IMR-90 (cell line): ENCODE measurements around the gene RB1. TPM values are rescaled to one million over a fixed set of nuclear protein-coding genes. Genes with fewer than 3 reads are reported as not detected.

Experiments used
- ATAC-seq: fragments of 200-7000 bp; cut with Tn5 transposase; 2 replicates; pipeline ENCODE4 v1.9.1; 2020; ENCODE audit warnings: low read depth, mild to moderate bottlenecking, moderate library complexity
- BruUV-seq: library from RNA; stranded (reverse); fragments of 400-500 nt; replicated peaks from 2 replicates; lab custom pipeline; 2021; lab: Mats Ljungman, UMichigan
- CTCF ChIA-PET: fragments of 300-600 bp; formaldehyde crosslinking; extraction: SDS; loops from one replicate; lab custom pipeline; 2021; ENCODE audit warnings: antibody characterized with exemption; lab: Yijun Ruan, JAX
- POLR2A ChIA-PET: fragments of 300-600 bp; sonication (Branson Sonifier 250); formaldehyde crosslinking; loops from one replicate; lab custom pipeline; 2022; ENCODE audit warnings: antibody characterized with exemption; ENCODE audit not compliant: unreplicated experiment; lab: Charles Lee
- DNase-seq: peaks from one replicate; pipeline ENCODE4 v3.0.0; 2013
- H2AFZ ChIP-seq: replicated peaks from 2 replicates; pipeline ENCODE3; 2013; ENCODE audit warnings: low read length, mild to moderate bottlenecking; ENCODE audit not compliant: poor library complexity
- H2AK5ac ChIP-seq: 2 replicates; pipeline ENCODE4 v1.6.1; 2013; ENCODE audit warnings: low read depth, low read length, inconsistent platforms
- H2AK9ac ChIP-seq: replicated peaks from 2 replicates; pipeline ENCODE3; 2013; ENCODE audit warnings: mild to moderate bottlenecking, low read depth, low read length, moderate library complexity; ENCODE audit not compliant: poor library complexity
- H2BK120ac ChIP-seq: 2 replicates; pipeline ENCODE4 v1.6.1; 2013; ENCODE audit warnings: low read depth, low read length, inconsistent platforms
- H2BK15ac ChIP-seq: 3 replicates; pipeline ENCODE4 v1.6.1; 2013; ENCODE audit warnings: low read depth, low read length, inconsistent platforms
- H2BK20ac ChIP-seq: 2 replicates; pipeline ENCODE4 v1.6.1; 2013; ENCODE audit warnings: low read depth, mild to moderate bottlenecking, inconsistent platforms, low read length, moderate library complexity
- H2BK5ac ChIP-seq: 2 replicates; pipeline ENCODE4 v1.6.1; 2013; ENCODE audit warnings: mild to moderate bottlenecking, low read depth, low read length, inconsistent platforms; ENCODE audit not compliant: poor library complexity, severe bottlenecking
- H3K14ac ChIP-seq: replicated peaks from 2 replicates; pipeline ENCODE4 v1.6.1; 2013; ENCODE audit warnings: low read depth, low read length, inconsistent platforms
- H3K18ac ChIP-seq: 2 replicates; pipeline ENCODE4 v1.6.1; 2013; ENCODE audit warnings: low read depth, low read length, control low read depth
- H3K23ac ChIP-seq: 2 replicates; pipeline ENCODE4 v1.6.1; 2013; ENCODE audit warnings: low read depth, low read length, inconsistent platforms
- H3K27ac ChIP-seq: 2 replicates; pipeline ENCODE4 v1.5.1; 2013; ENCODE audit warnings: mild to moderate bottlenecking, control low read depth, low read length; ENCODE audit not compliant: insufficient read depth
- H3K27me3 ChIP-seq: 2 replicates; pipeline ENCODE4 v1.6.1; 2013; ENCODE audit warnings: low read length; ENCODE audit not compliant: control insufficient read depth, insufficient read depth
- H3K36me3 ChIP-seq: 2 replicates; pipeline ENCODE4 v1.6.1; 2013; ENCODE audit warnings: low read length, mixed read lengths; ENCODE audit not compliant: control insufficient read depth, insufficient read depth
- H3K4ac ChIP-seq: 2 replicates; pipeline ENCODE4 v1.6.1; 2013; ENCODE audit warnings: low read depth, low read length, inconsistent platforms
- H3K4me1 ChIP-seq: 2 replicates; pipeline ENCODE4 v1.6.1; 2013; ENCODE audit warnings: low read length, mixed read lengths; ENCODE audit not compliant: control insufficient read depth, insufficient read depth
- H3K4me2 ChIP-seq: 2 replicates; pipeline ENCODE4 v1.6.1; 2013; ENCODE audit warnings: low read depth, mild to moderate bottlenecking, control low read depth, low read length, moderate library complexity
- H3K4me3 ChIP-seq: 2 replicates; pipeline ENCODE4 v1.5.1; 2013; ENCODE audit warnings: low read depth, mild to moderate bottlenecking, control low read depth, low read length, moderate library complexity; ENCODE audit not compliant: insufficient read depth
- H3K56ac ChIP-seq: 2 replicates; pipeline ENCODE4 v1.6.1; 2013; ENCODE audit warnings: low read length, inconsistent platforms; ENCODE audit not compliant: insufficient read depth; ENCODE audit errors: extremely low read depth
- H3K79me1 ChIP-seq, 2 experiments: 2 replicates each; pipeline ENCODE4 v1.6.1; 2013; ENCODE audit warnings: low read length in 2 of 2, inconsistent platforms in 1 of 2, low read depth in 1 of 2
- H3K9ac ChIP-seq: 2 replicates; pipeline ENCODE4 v1.6.1; 2013; ENCODE audit warnings: low read depth, low read length, control low read depth
- H3K9me1 ChIP-seq: 2 replicates; pipeline ENCODE4 v1.6.1; 2013; ENCODE audit warnings: low read length, inconsistent platforms; ENCODE audit not compliant: insufficient read depth
- H3K9me3 ChIP-seq: 2 replicates; pipeline ENCODE4 v1.6.1; 2013; ENCODE audit warnings: low read length; ENCODE audit not compliant: control insufficient read depth, insufficient read depth
- H4K20me1 ChIP-seq: 2 replicates; pipeline ENCODE4 v1.6.1; 2013; ENCODE audit warnings: low read length, inconsistent platforms; ENCODE audit not compliant: insufficient read depth
- H4K5ac ChIP-seq: 2 replicates; pipeline ENCODE4 v1.6.1; 2013; ENCODE audit warnings: mild to moderate bottlenecking, low read depth, low read length, control low read depth
- H4K8ac ChIP-seq, 2 experiments: 2 replicates each; pipeline ENCODE4 v1.6.1; 2013; ENCODE audit warnings: low read depth in 2 of 2, low read length in 2 of 2, control low read depth in 1 of 2, inconsistent platforms in 1 of 2
- H4K91ac ChIP-seq: 2 replicates; pipeline ENCODE4 v1.6.1; 2013; ENCODE audit warnings: low read depth, low read length, inconsistent platforms; ENCODE audit not compliant: insufficient read depth
- BHLHE40 ChIP-seq: fragments of 150-350 bp; IDR thresholded peaks from 2 replicates; pipeline ENCODE4 v1.6.1; 2016; ENCODE audit warnings: mild to moderate bottlenecking, low read depth, low read length
- CEBPB ChIP-seq: IDR thresholded peaks from 2 replicates; pipeline ENCODE4 v1.6.1; 2012; ENCODE audit warnings: low read depth, low read length, improper control_type of control experiment
- CHD1 ChIP-seq: IDR thresholded peaks from 2 replicates; pipeline ENCODE4 v1.6.1; 2012; ENCODE audit warnings: low read depth, low read length, improper control_type of control experiment
- CTCF ChIP-seq: conservative IDR thresholded peaks from 2 replicates; pipeline ENCODE4 v1.5.1; 2012; ENCODE audit warnings: mild to moderate bottlenecking, low read depth, low read length, improper control_type of control experiment
- ELK1 ChIP-seq: fragments of 150-350 bp; IDR thresholded peaks from 2 replicates; pipeline ENCODE4 v1.6.1; 2016; ENCODE audit warnings: low read depth, mild to moderate bottlenecking, low read length, moderate library complexity, borderline replicate concordance
- FOS ChIP-seq: fragments of 150-350 bp; IDR thresholded peaks from 2 replicates; pipeline ENCODE4 v1.6.1; 2016; ENCODE audit warnings: low read depth, low read length
- MAFK ChIP-seq: IDR thresholded peaks from 2 replicates; pipeline ENCODE4 v1.6.1; 2012; ENCODE audit warnings: low read depth, low read length, improper control_type of control experiment
- MAZ ChIP-seq: IDR thresholded peaks from 2 replicates; pipeline ENCODE4 v1.6.1; 2012; ENCODE audit warnings: low read depth, mild to moderate bottlenecking, low read length, improper control_type of control experiment, moderate library complexity, borderline replicate concordance
- MXI1 ChIP-seq: IDR thresholded peaks from 2 replicates; pipeline ENCODE4 v1.6.1; 2012; ENCODE audit warnings: low read depth, mild to moderate bottlenecking, low read length, moderate library complexity, borderline replicate concordance
- NFE2L2 ChIP-seq: fragments of 150-350 bp; IDR thresholded peaks from 2 replicates; pipeline ENCODE4 v1.6.1; 2016; ENCODE audit warnings: low read depth, mild to moderate bottlenecking, low read length
- POLR2A ChIP-seq: IDR thresholded peaks from 2 replicates; pipeline ENCODE4 v1.6.1; 2012; ENCODE audit warnings: mild to moderate bottlenecking, low read depth, low read length
- RAD21 ChIP-seq: IDR thresholded peaks from 2 replicates; pipeline ENCODE4 v1.6.1; 2012; ENCODE audit warnings: low read length, improper control_type of control experiment
- RCOR1 ChIP-seq: IDR thresholded peaks from 2 replicates; pipeline ENCODE4 v1.6.1; 2012; ENCODE audit warnings: mild to moderate bottlenecking, low read length, improper control_type of control experiment; ENCODE audit not compliant: insufficient replicate concordance
- RFX5 ChIP-seq: IDR thresholded peaks from 2 replicates; pipeline ENCODE4 v1.8.0; 2012; ENCODE audit warnings: low read depth, mild to moderate bottlenecking, low read length, moderate library complexity
- SMC3 ChIP-seq: fragments of 150-350 bp; IDR thresholded peaks from 2 replicates; pipeline ENCODE4 v1.6.1; 2016; ENCODE audit warnings: low read depth, mild to moderate bottlenecking, antibody characterized with exemption, low read length, moderate library complexity
- USF2 ChIP-seq: fragments of 150-350 bp; IDR thresholded peaks from 2 replicates; pipeline ENCODE4 v1.6.1; 2017; ENCODE audit warnings: mild to moderate bottlenecking, antibody characterized with exemption, low read length, low read depth
- WGBS, 2 experiments: methylation state at CpG; one replicate each; pipeline versions ENCODE4 v1.1.5 to v1.1.7; 2013; ENCODE audit warnings: missing lambda C conversion rate in 2 of 2; ENCODE audit not compliant: insufficient read length in 1 of 2; ENCODE audit errors: extremely low coverage in 2 of 2; 5-methylcytosine and 5-hydroxymethylcytosine counted together
- dilution Hi-C: fragments of 300-500 bp; cut with HindIII; formaldehyde crosslinking; loops from one replicate; pipeline ENCODE4 v1.14.3; 2018; ENCODE audit warnings: low sequenced_read_pairs; ENCODE audit not compliant: unreplicated experiment
- in situ Hi-C: fragments of 300-500 bp; cut with MboI; formaldehyde crosslinking; loops from 3 replicates; pipeline ENCODE4 v1.14.3; 2019; ENCODE audit warnings: low sequenced_read_pairs, inconsistent platforms, mixed read lengths
- intact Hi-C: fragments of 100-400 bp; cut with micrococcal nuclease; formaldehyde crosslinking; loops from 2 replicates; pipeline ENCODE4 v1.10.0; 2022
- polyA plus RNA-seq, 3 experiments: library from polyadenylated mRNA; depleted of rRNA; stranded (reverse); fragments of >200 nt; gene quantifications; 2 replicates each; pipeline ENCODE4 v1.2.3, GENCODE V29; 2012; ENCODE audit warnings: low replicate concordance in 1 of 3
- total RNA-seq: library from RNA; depleted of rRNA; stranded (reverse); fragments of >200 nt; gene quantifications from 2 replicates; pipeline ENCODE4 v1.2.3, GENCODE V29; 2012

Gene RB1
- total and polyA plus RNA-seq, 2 of the 4 experiments (the other 2 are of a cell fraction) = 11.4 to 15.4 TPM

- Histone ChIP-seq H4K5ac (no peak overlapping the region), H2AFZ (no peak overlapping the region), H2AK5ac (no peak overlapping the region), H4K20me1 (no peaks in the 10 kb centered on the region), H4K91ac (no peak overlapping the region), H3K14ac (no peak overlapping the region), H3K36me3 (peaks cover 12% of the 10 kb centered on the region), H3K56ac (no peak overlapping the region), H3K27ac (no peak overlapping the region), H2BK120ac (no peak overlapping the region), H3K18ac (no peak overlapping the region), H2BK5ac (no peak overlapping the region), H3K4ac (no peak overlapping the region), H3K9me3 (no peaks in the 10 kb centered on the region), H3K9ac (no peak overlapping the region), H4K8ac (no peak overlapping the region), H3K4me1 (peaks cover 4% of the 10 kb centered on the region; the same call in 1 of the 2 replicates), H3K4me2 (no peak overlapping the region), H3K23ac (no peak overlapping the region), H3K4me3 (no peak overlapping the region), H3K27me3 (no peaks in the 10 kb centered on the region), H2BK15ac (no peak overlapping the region), H2BK20ac (no peak overlapping the region), H3K79me1 (no peaks in the 10 kb centered on the region; a peak in 1 of 4 replicates), H2AK9ac (no peak overlapping the region), H3K9me1 (peaks cover 12% of the 10 kb centered on the region; the same call in 1 of the 2 replicates)
- no TSS peak for BruUV-seq
- intact Hi-C loops = no loop called here
- dilution Hi-C loops = no loop called here
- WGBS, 2 experiments = 90% methylated on average over 2 of the region's 8 CpGs; no CpG with 5 or more reads in 1 of the 2 experiments
- ChIA-PET POLR2A (no interaction called here), CTCF (interaction anchor here (0.9 kb wide), 1 partner anchor 12 kb away, joined by 3 read pairs; no protein-coding TSS in a partner anchor)
- ATAC-seq (no peak), DNase-seq (no peak)
- TF ChIP-seq RAD21 = no peak
- no peak for TF ChIP-seq NFE2L2
- no peak for TF ChIP-seq POLR2A
- TF ChIP-seq MXI1 = no peak
- no peak for TF ChIP-seq MAFK
- TF ChIP-seq CTCF = no peak
- TF ChIP-seq SMC3 = no peak
- TF ChIP-seq USF2 = no peak
- no peak for TF ChIP-seq ELK1
- TF ChIP-seq RFX5 = no peak
- TF ChIP-seq BHLHE40 = no peak
- no peak for TF ChIP-seq FOS
- TF ChIP-seq MAZ = no peak
- TF ChIP-seq CHD1 = no peak
- no peak for TF ChIP-seq RCOR1
- TF ChIP-seq CEBPB = no peak
- in situ Hi-C loops = no loop called here
Observed at GRCh38 chr13:48265217-48265815, 38.2 kb upstream of the RB1 start.
